Neural cell (in vitro differentiated cells): ENCODE measurements around the gene REC8.

Experiments used
- POLR2AphosphoS5 ChIP-seq: IDR thresholded peaks from 2 replicates; pipeline ENCODE4 v1.6.1; 2012
- TAF1 ChIP-seq: IDR thresholded peaks from 2 replicates; pipeline ENCODE4 v1.6.1; 2012; ENCODE audit warnings: low read depth

DNA sequence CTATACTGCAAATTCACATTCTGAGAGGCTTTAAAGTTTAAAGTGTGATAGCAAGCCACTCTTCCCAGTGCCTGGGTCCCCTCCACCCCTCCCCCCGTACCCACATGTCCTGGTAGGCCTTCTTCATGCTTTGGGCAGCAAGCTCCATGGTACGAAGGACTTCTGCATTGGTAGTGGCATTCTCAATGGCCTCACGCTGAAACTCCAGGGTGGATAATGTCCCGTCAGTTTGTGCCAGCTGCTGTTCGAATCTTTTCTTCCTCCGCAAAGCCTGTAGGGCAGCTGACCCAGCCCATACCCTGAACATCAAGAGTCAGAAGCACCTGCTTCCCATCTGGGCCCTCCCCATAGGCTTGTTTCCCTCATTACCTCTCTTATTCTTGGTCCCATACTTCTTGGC lies 39.4 kb downstream of the REC8 start:
- no peak for TF ChIP-seq POLR2AphosphoS5
- no peak for TF ChIP-seq TAF1
